K562 (cell line): ENCODE measurements around the gene CCDC73.
"Not testable (repeated sequence)": the region's sequence is repeated elsewhere in the genome, so short reads cannot be mapped to it uniquely, and the experiment has no call there.

Source experiments
- CTCF ChIP-seq, 3 experiments: IDR thresholded peaks in 2 of 3; conservative IDR thresholded peaks in 1 of 3; 2 replicates each; pipeline ENCODE4 v1.5.1; 2011 to 2012; ENCODE audit warnings: low read length in 3 of 3, mild to moderate bottlenecking in 3 of 3, control low read depth in 2 of 3, improper control_type of control experiment in 1 of 3, inconsistent platforms in 1 of 3, low read depth in 1 of 3, mixed read lengths in 1 of 3, moderate library complexity in 1 of 3; ENCODE audit not compliant: insufficient read depth in 2 of 3
- JUNB ChIP-seq: fragments of 450-650 bp; formaldehyde crosslinking; conservative IDR thresholded peaks from 2 replicates; pipeline ENCODE4 v1.4.0; 2020; ENCODE audit warnings: mild to moderate bottlenecking
- POLR2AphosphoS5 ChIP-seq: IDR thresholded peaks from 2 replicates; pipeline ENCODE4 v1.6.1; 2011; ENCODE audit warnings: mild to moderate bottlenecking, low read depth, low read length, moderate library complexity; ENCODE audit not compliant: control insufficient read depth, insufficient read depth
- RCOR1 ChIP-seq, 2 experiments: IDR thresholded peaks; 2 replicates each; pipeline ENCODE4 v1.6.1; 2012; ENCODE audit warnings: low read depth in 2 of 2, low read length in 2 of 2, borderline replicate concordance in 1 of 2, improper control_type of control experiment in 1 of 2
- TFAM ChIP-seq: fragments of 250-450 bp; sonication (Bioruptor Pico); conservative IDR thresholded peaks from 2 replicates; pipeline ENCODE4 v1.5.0; 2021; ENCODE audit warnings: mild to moderate bottlenecking, moderate library complexity

DNA sequence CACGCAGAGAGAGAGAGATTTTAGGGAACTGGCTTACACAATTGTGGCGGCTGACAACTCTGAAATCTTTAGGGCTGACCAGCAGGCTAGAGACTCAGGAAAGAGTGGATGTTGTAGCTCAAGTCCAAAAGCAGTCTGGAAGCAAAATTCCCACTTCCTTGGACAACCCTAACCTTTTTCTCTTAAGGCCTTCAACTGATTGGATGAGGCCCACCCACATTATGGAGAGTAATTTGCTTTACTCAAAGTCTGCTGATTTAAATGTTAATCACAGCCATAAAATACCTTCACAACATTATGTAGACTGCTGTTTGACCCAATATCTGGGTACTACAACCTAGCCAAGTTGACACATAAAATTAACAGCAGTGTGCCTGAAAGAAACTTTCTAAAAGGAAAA is 32.7 kb downstream of the CCDC73 start:
- TF ChIP-seq TFAM (CRISPR knock-in tag); JUNB (CRISPR knock-in tag); CTCF (IDR thresholded peaks at IDR 0.05 in 2 of 3, conservative IDR thresholded peaks at IDR 0.05 in 1 of 3; ENCODE audit: insufficient read depth in 2 of 3, low read depth in 1 of 3, low read length in 3 of 3); POLR2AphosphoS5; RCOR1 (IDR thresholded peaks at IDR 0.05; ENCODE audit: borderline replicate concordance in 1 of 2, low read depth in 2 of 2, low read length in 2 of 2): not testable (repeated sequence)
